ENCODE measurements around the gene PHF21A.

DNA sequence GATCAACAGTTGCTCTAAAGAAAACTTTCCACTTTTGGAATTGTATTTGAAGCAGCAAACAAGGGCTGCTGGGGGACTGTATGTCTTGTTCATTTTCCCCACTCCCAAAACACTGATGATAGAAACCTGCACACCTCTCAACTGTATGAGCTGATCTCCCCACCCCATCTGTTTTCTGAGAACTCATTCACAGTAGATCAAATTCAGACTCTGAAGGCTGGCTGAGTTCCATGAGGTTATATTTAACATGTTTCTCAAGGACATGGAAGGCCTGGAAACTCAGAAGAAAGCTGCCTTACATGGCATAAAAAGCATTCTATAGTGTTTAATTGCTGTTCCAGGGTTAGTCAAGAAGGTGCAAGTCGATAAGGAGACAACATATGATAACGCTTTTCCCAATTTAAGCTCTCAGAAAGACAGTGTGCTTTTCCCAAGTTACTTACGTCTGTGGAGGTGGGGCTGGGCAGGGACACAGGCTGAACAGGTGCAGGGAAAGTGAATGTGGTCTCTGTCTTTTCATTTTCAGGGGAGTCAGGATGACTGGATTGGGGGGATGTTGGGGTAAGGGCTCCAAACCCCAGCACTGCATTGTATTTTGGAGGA is 175.8 kb downstream of the PHF21A start:
- TF ChIP-seq, protein P1, sequence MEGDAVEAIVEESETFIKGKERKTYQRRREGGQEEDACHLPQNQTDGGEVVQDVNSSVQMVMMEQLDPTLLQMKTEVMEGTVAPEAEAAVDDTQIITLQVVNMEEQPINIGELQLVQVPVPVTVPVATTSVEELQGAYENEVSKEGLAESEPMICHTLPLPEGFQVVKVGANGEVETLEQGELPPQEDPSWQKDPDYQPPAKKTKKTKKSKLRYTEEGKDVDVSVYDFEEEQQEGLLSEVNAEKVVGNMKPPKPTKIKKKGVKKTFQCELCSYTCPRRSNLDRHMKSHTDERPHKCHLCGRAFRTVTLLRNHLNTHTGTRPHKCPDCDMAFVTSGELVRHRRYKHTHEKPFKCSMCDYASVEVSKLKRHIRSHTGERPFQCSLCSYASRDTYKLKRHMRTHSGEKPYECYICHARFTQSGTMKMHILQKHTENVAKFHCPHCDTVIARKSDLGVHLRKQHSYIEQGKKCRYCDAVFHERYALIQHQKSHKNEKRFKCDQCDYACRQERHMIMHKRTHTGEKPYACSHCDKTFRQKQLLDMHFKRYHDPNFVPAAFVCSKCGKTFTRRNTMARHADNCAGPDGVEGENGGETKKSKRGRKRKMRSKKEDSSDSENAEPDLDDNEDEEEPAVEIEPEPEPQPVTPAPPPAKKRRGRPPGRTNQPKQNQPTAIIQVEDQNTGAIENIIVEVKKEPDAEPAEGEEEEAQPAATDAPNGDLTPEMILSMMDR (IDR thresholded peaks at IDR 0.05; ENCODE audit: low read length) = no peak
- no peak for TF ChIP-seq EZH2 (IDR thresholded peaks at IDR 0.05; ENCODE audit: borderline replicate concordance, low read length)

Data from OCI-LY1 (cell line).